ENCODE results near the gene CAND2. TPM values are rescaled to one million over a fixed set of nuclear protein-coding genes. Genes with fewer than 3 reads are reported as not detected.

Gene CAND2
- total RNA-seq, 1 donor from 2014 or later = 14.0 TPM

GRCh38 chr3:12791430-12791829 lies 5.0 kb upstream of the CAND2 start:
- H3K27ac Mint-ChIP-seq = no peak overlapping the region
- DNase-seq (ENCODE audit: low spot score in 2 of 2, unreplicated experiment in 2 of 2) = no peak
- no peaks in the 10 kb centered on the region for H3K36me3 Mint-ChIP-seq
- no peaks in the 10 kb centered on the region for H3K9me3 Mint-ChIP-seq
- peaks cover 4% of the 10 kb centered on the region for H3K4me1 Mint-ChIP-seq
- no peak for TF ChIP-seq CTCF (IDR thresholded peaks at IDR 0.05; ENCODE audit: unreplicated experiment)
- no peaks in the 10 kb centered on the region for H3K27me3 Mint-ChIP-seq (ENCODE audit: low read depth)
- no peak overlapping the region for H3K4me3 Mint-ChIP-seq

- Mint-ChIP-seq H3K4me1 (peaks cover 5% of the 10 kb centered on the region), H3K4me3 (no peak overlapping the region), H3K27ac (no peak overlapping the region), H3K9me3 (no peaks in the 10 kb centered on the region), H3K36me3 (no peaks in the 10 kb centered on the region), H3K27me3 (ENCODE audit: low read depth) (no peaks in the 10 kb centered on the region)
- DNase-seq (ENCODE audit: low spot score in 2 of 2, unreplicated experiment in 2 of 2) = no peak
- TF ChIP-seq CTCF (IDR thresholded peaks at IDR 0.05; ENCODE audit: unreplicated experiment) = no peak
Observed at GRCh38 chr3:12793701-12794100, 2.8 kb upstream of the CAND2 start.

GRCh38 chr3:12797124-12797891 lies 828 bp downstream of the CAND2 start:
- Mint-ChIP-seq H3K4me1 (peaks cover 5% of the 10 kb centered on the region), H3K27ac (no peak overlapping the region), H3K4me3 (peak overlapping the region; percentile 86), H3K9me3 (no peaks in the 10 kb centered on the region), H3K36me3 (no peaks in the 10 kb centered on the region), H3K27me3 (ENCODE audit: low read depth) (no peaks in the 10 kb centered on the region)
- no peak for TF ChIP-seq CTCF (IDR thresholded peaks at IDR 0.05; ENCODE audit: unreplicated experiment)
- no peak for DNase-seq (ENCODE audit: low spot score in 2 of 2, unreplicated experiment in 2 of 2)

DNA sequence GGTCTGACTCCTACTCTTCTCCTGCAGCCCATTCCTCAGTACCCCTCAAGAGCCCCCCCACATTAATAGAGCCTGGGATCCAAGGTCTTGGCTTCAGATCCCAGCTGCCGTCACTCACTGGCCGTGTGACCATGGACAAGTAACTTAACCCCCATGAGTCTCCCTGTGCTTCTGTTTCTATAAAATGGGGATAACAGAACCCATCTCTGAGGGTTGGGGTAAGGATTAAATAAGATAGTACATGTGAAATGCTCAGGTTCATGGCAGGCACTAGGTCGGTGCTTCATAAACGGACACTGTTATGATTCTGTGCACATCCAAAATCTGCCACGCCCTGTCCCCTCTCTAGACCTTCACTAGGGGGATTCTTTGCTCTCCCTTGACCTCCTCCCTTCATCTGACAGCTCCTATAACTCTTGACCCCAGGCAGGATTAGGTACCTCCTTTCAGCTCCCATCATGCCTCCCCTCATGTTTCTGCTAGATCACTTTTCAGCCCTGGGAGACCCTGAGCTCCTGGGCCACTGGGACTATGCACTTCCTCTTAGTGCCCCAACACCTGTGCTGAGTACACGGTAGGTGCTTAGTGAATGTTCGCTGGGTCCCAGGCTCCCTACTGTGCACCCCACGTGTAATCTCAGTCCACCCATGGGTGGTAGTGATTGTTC lies 1.5 kb downstream of the CAND2 start:
- Mint-ChIP-seq H3K27me3 (ENCODE audit: low read depth) (no peaks in the 10 kb centered on the region), H3K4me1 (peaks cover 5% of the 10 kb centered on the region), H3K4me3 (peak overlapping the region; percentile 35), H3K27ac (no peak overlapping the region), H3K36me3 (no peaks in the 10 kb centered on the region), H3K9me3 (no peaks in the 10 kb centered on the region)
- TF ChIP-seq CTCF (IDR thresholded peaks at IDR 0.05; ENCODE audit: unreplicated experiment) = no peak
- DNase-seq (ENCODE audit: low spot score in 2 of 2, unreplicated experiment in 2 of 2) = no peak

GRCh38 chr3:12798559-12799179 lies 2.2 kb downstream of the CAND2 start:
- H3K27ac Mint-ChIP-seq = no peak overlapping the region
- DNase-seq (ENCODE audit: low spot score in 2 of 2, unreplicated experiment in 2 of 2) = no peak
- no peak overlapping the region for H3K4me3 Mint-ChIP-seq
- peaks cover 5% of the 10 kb centered on the region for H3K4me1 Mint-ChIP-seq
- no peaks in the 10 kb centered on the region for H3K9me3 Mint-ChIP-seq
- H3K27me3 Mint-ChIP-seq (ENCODE audit: low read depth) = no peaks in the 10 kb centered on the region
- TF ChIP-seq CTCF (IDR thresholded peaks at IDR 0.05; ENCODE audit: unreplicated experiment) = no peak
- peaks cover 5% of the 10 kb centered on the region for H3K36me3 Mint-ChIP-seq
